SK-N-SH (cell line): ENCODE data around the gene SRSF3. TPM values are rescaled to one million over a fixed set of nuclear protein-coding genes. Genes with fewer than 3 reads are reported as not detected.

Experiments used
- CTCF ChIA-PET: fragments of 300-600, 350-600 bp; formaldehyde crosslinking; extraction: SDS; loops from one replicate; lab custom pipeline; 2021; lab: Yijun Ruan, JAX
- POLR2A ChIA-PET: fragments of 350-600 bp; sonication (Branson Sonifier 250); formaldehyde crosslinking; extraction: SDS; loops from one replicate; lab custom pipeline; 2020; ENCODE audit warnings: antibody characterized with exemption, inconsistent platforms; lab: Yijun Ruan, JAX
- DNase-seq: peaks from one replicate; pipeline ENCODE4 v3.0.0; 2012
- H2AFZ ChIP-seq: fragments of 200-600 bp; sonication (generic); 2 replicates; pipeline ENCODE4 v1.8.1; 2016; ENCODE audit warnings: antibody characterized with exemption, mild to moderate bottlenecking, low read depth
- H3F3A ChIP-seq: fragments of 200-600 bp; sonication (generic); replicated peaks from 2 replicates; pipeline ENCODE3; 2016; ENCODE audit warnings: antibody characterized with exemption, mild to moderate bottlenecking; ENCODE audit not compliant: insufficient read depth
- H3K27ac ChIP-seq, 2 experiments: fragments of 200-500 bp in 1 of 2; fragments of 200-600 bp in 1 of 2; sonication (Bioruptor generic) in 1 of 2; sonication (generic), shearing (Covaris generic) in 1 of 2; 2 replicates each; pipeline versions ENCODE4 v1.5.1 to v1.6.1; 2014 to 2016; ENCODE audit warnings: low read depth in 2 of 2, inconsistent platforms in 1 of 2, low read length in 1 of 2, mild to moderate bottlenecking in 1 of 2, mixed read lengths in 1 of 2
- H3K27me3 ChIP-seq: fragments of 200-600 bp; sonication (generic), shearing (Covaris generic); 2 replicates; pipeline ENCODE4 v1.6.1; 2016; ENCODE audit warnings: mixed run types; ENCODE audit not compliant: insufficient read depth
- H3K36me3 ChIP-seq, 2 experiments: fragments of 200-500 bp in 1 of 2; fragments of 200-600 bp in 1 of 2; sonication (Bioruptor generic) in 1 of 2; sonication (generic) in 1 of 2; replicated peaks in 1 of 2; 2 replicates each; pipeline versions ENCODE3 to v1.5.1; 2014 to 2016; ENCODE audit warnings: low read length in 1 of 2, mild to moderate bottlenecking in 1 of 2; ENCODE audit not compliant: insufficient read depth in 2 of 2, control insufficient read depth in 1 of 2
- H3K4me1 ChIP-seq, 2 experiments: fragments of 200-500 bp in 1 of 2; fragments of 200-600 bp in 1 of 2; sonication (Bioruptor generic) in 1 of 2; sonication (generic), shearing (Covaris generic) in 1 of 2; 2 replicates each; pipeline versions ENCODE4 v1.5.1 to v1.6.1; 2014 to 2016; ENCODE audit warnings: low read depth in 1 of 2, low read length in 1 of 2, mixed run types in 1 of 2; ENCODE audit not compliant: insufficient read depth in 2 of 2, control insufficient read depth in 1 of 2
- H3K4me2 ChIP-seq: fragments of 200-600 bp; sonication (generic), shearing (Covaris generic); 2 replicates; pipeline ENCODE4 v1.6.1; 2017; ENCODE audit warnings: mixed run types
- H3K4me3 ChIP-seq, 2 experiments: fragments of 200-500 bp in 1 of 2; fragments of 200-600 bp in 1 of 2; sonication (Bioruptor generic) in 1 of 2; sonication (generic), shearing (Covaris generic) in 1 of 2; 2 replicates each; pipeline versions ENCODE4 v1.5.1 to v1.8.1; 2014 to 2016; ENCODE audit warnings: low read depth in 2 of 2, inconsistent platforms in 1 of 2, low read length in 1 of 2, mild to moderate bottlenecking in 1 of 2, mixed read lengths in 1 of 2, moderate library complexity in 1 of 2
- H3K79me2 ChIP-seq: fragments of 200-600 bp; sonication (generic); 2 replicates; pipeline ENCODE4 v1.8.1; 2017; ENCODE audit warnings: mild to moderate bottlenecking; ENCODE audit not compliant: insufficient read depth
- H3K9ac ChIP-seq: fragments of 200-600 bp; sonication (generic); 2 replicates; pipeline ENCODE4 v1.6.1; 2017; ENCODE audit warnings: mixed run types
- H3K9me2 ChIP-seq: fragments of 200-600 bp; sonication (generic); 2 replicates; pipeline ENCODE4 v1.6.1; 2017; ENCODE audit warnings: mixed run types
- H3K9me3 ChIP-seq: fragments of 200-600 bp; sonication (generic); 2 replicates; pipeline ENCODE4 v1.6.1; 2017; ENCODE audit warnings: mixed run types, mild to moderate bottlenecking, moderate library complexity
- H4K20me1 ChIP-seq: fragments of 200-600 bp; sonication (generic); 2 replicates; pipeline ENCODE4 v1.6.1; 2017; ENCODE audit warnings: mild to moderate bottlenecking, mixed run types; ENCODE audit not compliant: insufficient read depth
- CHD2 ChIP-seq: fragments of 150-350 bp; IDR thresholded peaks from 2 replicates; pipeline ENCODE4 v1.6.1; 2018; ENCODE audit warnings: low read length; ENCODE audit not compliant: partially characterized antibody
- ELF1 ChIP-seq: IDR thresholded peaks from 2 replicates; pipeline ENCODE4 v1.4.0; 2012
- FOXJ3 ChIP-seq: sonication (generic); formaldehyde crosslinking; IDR thresholded peaks from 2 replicates; pipeline ENCODE4 v1.5.1; 2020; ENCODE audit warnings: mild to moderate bottlenecking, missing genetic modification reagents
- GABPA ChIP-seq: IDR thresholded peaks from 2 replicates; pipeline ENCODE4 v1.4.0; 2012; ENCODE audit warnings: low read depth, mild to moderate bottlenecking
- MEF2A ChIP-seq: IDR thresholded peaks from 2 replicates; pipeline ENCODE4 v1.4.0; 2012; ENCODE audit warnings: low read depth, borderline replicate concordance
- NFIC ChIP-seq: IDR thresholded peaks from 2 replicates; pipeline ENCODE4 v1.4.0; 2012; ENCODE audit warnings: borderline replicate concordance
- POLR2AphosphoS5 ChIP-seq: IDR thresholded peaks from 2 replicates; pipeline ENCODE4 v1.6.1; 2012; ENCODE audit warnings: low read depth, low read length
- RAD21 ChIP-seq: IDR thresholded peaks from 2 replicates; pipeline ENCODE4 v1.6.1; 2012; ENCODE audit warnings: mild to moderate bottlenecking, low read length
- RCOR1 ChIP-seq: fragments of 150-350 bp; IDR thresholded peaks from 2 replicates; pipeline ENCODE4 v1.6.1; 2017; ENCODE audit warnings: antibody characterized with exemption, low read length
- RFX5 ChIP-seq: IDR thresholded peaks from 2 replicates; pipeline ENCODE4 v1.6.1; 2012; ENCODE audit warnings: mild to moderate bottlenecking, improper control_type of control experiment, low read length
- RXRA ChIP-seq: IDR thresholded peaks from 2 replicates; pipeline ENCODE4 v1.4.0; 2012; ENCODE audit warnings: low read depth, mild to moderate bottlenecking, borderline replicate concordance
- SIN3A ChIP-seq: IDR thresholded peaks from 2 replicates; pipeline ENCODE4 v1.6.1; 2012; ENCODE audit warnings: low read depth, mild to moderate bottlenecking, low read length, moderate library complexity, borderline replicate concordance
- SMC3 ChIP-seq: IDR thresholded peaks from 2 replicates; pipeline ENCODE4 v1.6.1; 2012; ENCODE audit warnings: low read depth, low read length, improper control_type of control experiment
- TCF12 ChIP-seq: IDR thresholded peaks from 2 replicates; pipeline ENCODE4 v1.4.0; 2012
- TEAD4 ChIP-seq: IDR thresholded peaks from 2 replicates; pipeline ENCODE4 v1.4.0; 2012; ENCODE audit warnings: mild to moderate bottlenecking, borderline replicate concordance; ENCODE audit not compliant: insufficient read depth
- WGBS: methylation state at CpG from one replicate; pipeline ENCODE4 v1.1.6; 2017; ENCODE audit warnings: low lambda C conversion rate; 5-methylcytosine and 5-hydroxymethylcytosine counted together
- polyA plus RNA-seq, 3 experiments: library from polyadenylated mRNA; depleted of rRNA; stranded (reverse); fragments of >200 nt; gene quantifications; 2 replicates each; pipeline ENCODE4 v1.2.3, GENCODE V29; 2012
- TF ChIP-seq, protein P1 (sequence below): IDR thresholded peaks from 2 replicates; pipeline ENCODE4 v1.4.0; 2012; ENCODE audit warnings: low read depth, borderline replicate concordance
- TF ChIP-seq, protein P2 (sequence below): fragments of 200-600 bp; sonication (generic); IDR thresholded peaks from 2 replicates; pipeline ENCODE4 v1.6.1; 2017; ENCODE audit warnings: antibody characterized with exemption, mild to moderate bottlenecking, moderate library complexity
- TF ChIP-seq, protein P3 (sequence below): fragments of 150-350 bp; IDR thresholded peaks from 2 replicates; pipeline ENCODE4 v1.6.1; 2017; ENCODE audit warnings: antibody characterized with exemption, low read length, low read depth, borderline replicate concordance
- TF ChIP-seq, protein P4 (sequence below): IDR thresholded peaks from 2 replicates; pipeline ENCODE4; 2012

Gene SRSF3
- polyA plus RNA-seq, 1 of the 3 experiments (the other 2 are of a cell fraction), result 351 TPM

DNA sequence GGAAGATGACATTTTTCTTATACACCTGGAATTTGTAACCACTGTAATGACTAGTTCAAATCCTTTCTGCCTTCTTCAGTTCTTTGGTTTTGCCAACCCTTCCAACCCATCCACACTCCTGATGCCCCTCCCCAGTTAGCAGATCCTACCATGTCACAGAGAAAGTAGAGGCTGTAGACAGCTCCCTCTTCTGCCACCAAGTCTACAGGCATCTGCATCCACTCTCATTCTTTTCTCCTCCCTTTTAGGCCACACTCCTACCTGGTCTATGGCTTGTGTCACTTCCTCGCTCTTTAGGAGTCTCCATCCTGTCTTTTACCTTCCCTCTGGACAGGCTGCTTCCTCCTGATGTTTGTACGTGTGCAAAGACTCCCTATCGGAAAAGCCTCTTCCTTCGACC, 33.3 kb upstream of the SRSF3 start:
- no peaks in the 10 kb centered on the region for H4K20me1 ChIP-seq
- H3K4me1 ChIP-seq, result no peaks in the 10 kb centered on the region
- no peaks in the 10 kb centered on the region for H3K79me2 ChIP-seq
- H3K27me3 ChIP-seq, result no peaks in the 10 kb centered on the region
- no peak for DNase-seq
- H3K9me3 ChIP-seq, result no peaks in the 10 kb centered on the region
- H3F3A ChIP-seq, result peaks cover 3% of the 10 kb centered on the region
- H3K27ac ChIP-seq, result no peak overlapping the region
- no peak overlapping the region for H3K9ac ChIP-seq
- no peak overlapping the region for H3K4me2 ChIP-seq
- no peaks in the 10 kb centered on the region for H3K9me2 ChIP-seq
- H3K4me3 ChIP-seq, result no peak overlapping the region
- POLR2A ChIA-PET, result no interaction called here
- CTCF ChIA-PET, result interaction anchor here (1.0 kb wide), 1 partner anchor 19 kb away, joined by 4 read pairs; no protein-coding TSS in a partner anchor
- no peaks in the 10 kb centered on the region for H3K36me3 ChIP-seq
- WGBS, result 89% methylated on average over 4 of the region's 4 CpGs
- H2AFZ ChIP-seq, result no peak overlapping the region
- TF ChIP-seq NFIC (no peak), TEAD4 (no peak), MEF2A (no peak), CHD2 (no peak), RAD21 (no peak), POLR2AphosphoS5 (no peak), RXRA (no peak), SIN3A (no peak), RFX5 (no peak)
- TF ChIP-seq, protein P1, sequence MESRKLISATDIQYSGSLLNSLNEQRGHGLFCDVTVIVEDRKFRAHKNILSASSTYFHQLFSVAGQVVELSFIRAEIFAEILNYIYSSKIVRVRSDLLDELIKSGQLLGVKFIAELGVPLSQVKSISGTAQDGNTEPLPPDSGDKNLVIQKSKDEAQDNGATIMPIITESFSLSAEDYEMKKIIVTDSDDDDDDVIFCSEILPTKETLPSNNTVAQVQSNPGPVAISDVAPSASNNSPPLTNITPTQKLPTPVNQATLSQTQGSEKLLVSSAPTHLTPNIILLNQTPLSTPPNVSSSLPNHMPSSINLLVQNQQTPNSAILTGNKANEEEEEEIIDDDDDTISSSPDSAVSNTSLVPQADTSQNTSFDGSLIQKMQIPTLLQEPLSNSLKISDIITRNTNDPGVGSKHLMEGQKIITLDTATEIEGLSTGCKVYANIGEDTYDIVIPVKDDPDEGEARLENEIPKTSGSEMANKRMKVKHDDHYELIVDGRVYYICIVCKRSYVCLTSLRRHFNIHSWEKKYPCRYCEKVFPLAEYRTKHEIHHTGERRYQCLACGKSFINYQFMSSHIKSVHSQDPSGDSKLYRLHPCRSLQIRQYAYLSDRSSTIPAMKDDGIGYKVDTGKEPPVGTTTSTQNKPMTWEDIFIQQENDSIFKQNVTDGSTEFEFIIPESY, result no peak
- TF ChIP-seq, protein P2, sequence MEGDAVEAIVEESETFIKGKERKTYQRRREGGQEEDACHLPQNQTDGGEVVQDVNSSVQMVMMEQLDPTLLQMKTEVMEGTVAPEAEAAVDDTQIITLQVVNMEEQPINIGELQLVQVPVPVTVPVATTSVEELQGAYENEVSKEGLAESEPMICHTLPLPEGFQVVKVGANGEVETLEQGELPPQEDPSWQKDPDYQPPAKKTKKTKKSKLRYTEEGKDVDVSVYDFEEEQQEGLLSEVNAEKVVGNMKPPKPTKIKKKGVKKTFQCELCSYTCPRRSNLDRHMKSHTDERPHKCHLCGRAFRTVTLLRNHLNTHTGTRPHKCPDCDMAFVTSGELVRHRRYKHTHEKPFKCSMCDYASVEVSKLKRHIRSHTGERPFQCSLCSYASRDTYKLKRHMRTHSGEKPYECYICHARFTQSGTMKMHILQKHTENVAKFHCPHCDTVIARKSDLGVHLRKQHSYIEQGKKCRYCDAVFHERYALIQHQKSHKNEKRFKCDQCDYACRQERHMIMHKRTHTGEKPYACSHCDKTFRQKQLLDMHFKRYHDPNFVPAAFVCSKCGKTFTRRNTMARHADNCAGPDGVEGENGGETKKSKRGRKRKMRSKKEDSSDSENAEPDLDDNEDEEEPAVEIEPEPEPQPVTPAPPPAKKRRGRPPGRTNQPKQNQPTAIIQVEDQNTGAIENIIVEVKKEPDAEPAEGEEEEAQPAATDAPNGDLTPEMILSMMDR, result no peak

DNA sequence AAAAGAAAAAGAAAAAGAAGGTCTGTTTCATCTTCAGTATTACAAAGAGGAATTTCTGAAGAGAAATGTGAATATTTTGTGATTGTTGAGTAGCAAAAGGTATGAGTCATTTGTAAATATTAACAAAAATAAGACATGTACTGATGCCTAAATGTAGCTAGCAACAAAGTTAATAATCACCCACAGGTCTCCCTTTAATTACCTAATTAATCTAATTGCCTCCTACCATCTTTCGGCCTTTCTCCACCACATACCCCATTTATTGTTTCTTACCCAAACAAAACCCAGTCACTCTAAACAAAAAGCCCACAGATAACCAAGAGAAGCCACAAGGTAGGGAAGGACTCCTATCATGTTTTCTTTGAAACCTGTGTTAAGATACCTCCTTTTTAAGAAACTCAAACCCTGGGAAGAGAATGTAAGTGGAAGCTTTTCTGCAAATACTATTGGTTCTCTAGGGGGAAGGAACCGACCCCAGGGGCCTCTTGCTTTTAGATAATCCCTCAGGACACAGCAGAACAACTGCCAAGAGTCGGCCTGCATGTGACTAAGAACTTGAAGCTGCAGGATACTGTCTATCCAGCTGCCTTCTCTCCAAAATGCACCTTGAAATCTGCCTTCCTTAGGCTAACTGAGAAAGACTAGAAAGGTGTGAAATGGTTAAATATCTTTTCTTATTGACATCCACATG, 30.8 kb upstream of the SRSF3 start:
- no peak for DNase-seq
- H3K9me3 ChIP-seq, result no peaks in the 10 kb centered on the region
- no peak overlapping the region for H3K9ac ChIP-seq
- no peaks in the 10 kb centered on the region for H3K4me1 ChIP-seq
- H3K4me3 ChIP-seq, result no peak overlapping the region
- no peak overlapping the region for H3K4me2 ChIP-seq
- H3K27ac ChIP-seq, result no peak overlapping the region
- H3K9me2 ChIP-seq, result no peaks in the 10 kb centered on the region
- POLR2A ChIA-PET, result no interaction called here
- CTCF ChIA-PET, result interaction anchor here (1.7 kb wide), 1 partner anchor 76 kb away, joined by 3 read pairs; no protein-coding TSS in a partner anchor
- WGBS, result 82% methylated on average over 3 of the region's 3 CpGs
- H3K36me3 ChIP-seq, result no peaks in the 10 kb centered on the region
- no peaks in the 10 kb centered on the region for H3K79me2 ChIP-seq
- H3F3A ChIP-seq, result no peaks in the 10 kb centered on the region
- no peak overlapping the region for H2AFZ ChIP-seq
- H3K27me3 ChIP-seq, result no peaks in the 10 kb centered on the region
- TF ChIP-seq, protein P3, sequence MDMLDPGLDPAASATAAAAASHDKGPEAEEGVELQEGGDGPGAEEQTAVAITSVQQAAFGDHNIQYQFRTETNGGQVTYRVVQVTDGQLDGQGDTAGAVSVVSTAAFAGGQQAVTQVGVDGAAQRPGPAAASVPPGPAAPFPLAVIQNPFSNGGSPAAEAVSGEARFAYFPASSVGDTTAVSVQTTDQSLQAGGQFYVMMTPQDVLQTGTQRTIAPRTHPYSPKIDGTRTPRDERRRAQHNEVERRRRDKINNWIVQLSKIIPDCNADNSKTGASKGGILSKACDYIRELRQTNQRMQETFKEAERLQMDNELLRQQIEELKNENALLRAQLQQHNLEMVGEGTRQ, result no peak
- TF ChIP-seq RXRA (no peak), TEAD4 (no peak), SMC3 (no peak), RFX5 (no peak), GABPA (no peak), TCF12 (no peak), NFIC (no peak), ELF1 (no peak), RCOR1 (no peak), FOXJ3 (CRISPR knock-in tag) (no peak)
- TF ChIP-seq, protein P4, sequence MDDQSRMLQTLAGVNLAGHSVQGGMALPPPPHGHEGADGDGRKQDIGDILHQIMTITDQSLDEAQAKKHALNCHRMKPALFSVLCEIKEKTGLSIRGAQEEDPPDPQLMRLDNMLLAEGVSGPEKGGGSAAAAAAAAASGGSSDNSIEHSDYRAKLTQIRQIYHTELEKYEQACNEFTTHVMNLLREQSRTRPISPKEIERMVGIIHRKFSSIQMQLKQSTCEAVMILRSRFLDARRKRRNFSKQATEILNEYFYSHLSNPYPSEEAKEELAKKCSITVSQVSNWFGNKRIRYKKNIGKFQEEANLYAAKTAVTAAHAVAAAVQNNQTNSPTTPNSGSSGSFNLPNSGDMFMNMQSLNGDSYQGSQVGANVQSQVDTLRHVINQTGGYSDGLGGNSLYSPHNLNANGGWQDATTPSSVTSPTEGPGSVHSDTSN, result no peak
- H4K20me1 ChIP-seq, result no peaks in the 10 kb centered on the region
